Measurements from ENCODE around the gene RERE. TPM values are rescaled to one million over a fixed set of nuclear protein-coding genes. Genes with fewer than 3 reads are reported as not detected.

Gene RERE
- total and polyA plus RNA-seq, 2 donors (not counting 3 experiments of a cell fraction or from before 2014, with no cell fraction given): 14.1 to 113 TPM

DNA sequence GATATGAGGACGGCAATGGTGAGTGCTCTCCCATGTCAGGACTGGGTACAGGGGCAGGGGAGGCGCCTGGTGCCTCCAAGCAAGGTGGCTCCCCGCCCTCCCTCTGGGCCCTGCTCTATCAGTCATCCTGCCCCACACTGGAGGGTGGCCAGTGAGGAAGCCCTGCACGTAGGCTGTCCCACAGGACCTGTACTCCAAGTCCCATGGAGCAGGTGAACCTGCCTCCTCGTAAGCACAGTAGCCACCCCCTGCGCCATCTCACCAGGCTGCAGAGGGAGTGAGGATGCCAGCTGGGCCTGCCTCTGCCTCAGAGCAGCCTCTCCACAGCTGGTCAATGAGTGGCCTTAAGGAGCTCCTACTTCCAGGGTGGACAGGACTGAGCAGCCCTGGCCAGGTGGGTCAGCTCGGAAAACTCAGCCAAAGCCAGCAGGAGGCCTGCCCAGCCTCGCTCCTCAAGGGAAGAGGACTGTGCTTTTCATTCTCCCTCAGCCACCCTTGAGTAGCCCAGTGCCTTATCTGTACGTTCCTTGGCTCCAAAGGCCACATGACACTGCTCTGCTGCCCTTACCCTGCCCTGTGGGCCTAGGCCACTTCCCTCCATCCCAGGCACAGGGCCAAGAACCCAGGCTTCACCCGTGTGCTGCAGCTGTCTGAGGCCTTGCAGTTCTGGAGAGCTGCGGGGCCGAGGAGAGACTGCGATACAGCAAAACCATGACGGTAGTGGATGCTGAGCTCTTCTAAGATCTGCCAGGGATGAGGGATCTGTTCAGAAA, 459.9 kb downstream of the RERE start:
- Histone ChIP-seq H2AFZ (ENCODE audit: low read depth, low read length) (no peak overlapping the region), H3K4me3 (replicated peaks in 1 of 3; ENCODE audit: insufficient read depth in 1 of 3, low read depth in 1 of 3, low read length in 3 of 3) (no peak overlapping the region), H3K9me1 (replicated peaks; ENCODE audit: control insufficient read depth, extremely low read depth, insufficient read depth, low read length) (no peaks in the 10 kb centered on the region), H3K4me1 (ENCODE audit: control insufficient read depth, extremely low read depth, insufficient read depth, low read length) (peaks cover 12% of the 10 kb centered on the region), H3K79me2 (ENCODE audit: control insufficient read depth, insufficient read depth, low read length) (no peaks in the 10 kb centered on the region), H3K4me2 (ENCODE audit: insufficient read depth, low read length) (no peak overlapping the region), H3K27ac (ENCODE audit: insufficient read depth, low read depth, low read length) (no peak overlapping the region), H3K36me3 (ENCODE audit: control insufficient read depth in 2 of 2, extremely low read depth in 1 of 2, insufficient read depth in 2 of 2, low read length in 2 of 2) (peaks cover 9 to 63% of the 10 kb centered on the region in 2 experiments), H4K20me1 (replicated peaks; ENCODE audit: control insufficient read depth, extremely low read depth, insufficient read depth, low read length) (no peaks in the 10 kb centered on the region), H3K9ac (replicated peaks; ENCODE audit: extremely low read depth, insufficient read depth, low read length) (no peak overlapping the region), H3K27me3 (ENCODE audit: control insufficient read depth in 2 of 2, insufficient read depth in 2 of 2, low read length in 2 of 2) (no peaks in the 10 kb centered on the region), H3K9me3 (replicated peaks; ENCODE audit: control insufficient read depth, insufficient read depth, low read length) (no peaks in the 10 kb centered on the region)
- CTCF ChIA-PET: interaction anchor here (0.6 to 1.2 kb wide), 4 partner anchors 11 to 369 kb away, joined by 3 read pairs; no protein-coding TSS in a partner anchor
- intact Hi-C loops (cut with micrococcal nuclease): no loop called here
- no peak for DNase-seq (ENCODE audit: low read depth, low spot score)
- POLR2A ChIA-PET: no interaction called here
- FAIRE-seq: no peak
- TF ChIP-seq MYC (IDR thresholded peaks at IDR 0.05; ENCODE audit: low read depth, low read length): no peak
- TF ChIP-seq FOS (IDR thresholded peaks at IDR 0.05; ENCODE audit: borderline replicate concordance, insufficient read depth, low read length): no peak
- no peak for TF ChIP-seq GATA2 (IDR thresholded peaks at IDR 0.05; ENCODE audit: insufficient read depth, insufficient read length, low read depth, low read length)
- no peak for TF ChIP-seq EZH2 (IDR thresholded peaks at IDR 0.05; ENCODE audit: borderline replicate concordance, low read depth, low read length, severe bottlenecking)
- TF ChIP-seq, protein P1, sequence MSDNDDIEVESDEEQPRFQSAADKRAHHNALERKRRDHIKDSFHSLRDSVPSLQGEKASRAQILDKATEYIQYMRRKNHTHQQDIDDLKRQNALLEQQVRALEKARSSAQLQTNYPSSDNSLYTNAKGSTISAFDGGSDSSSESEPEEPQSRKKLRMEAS (IDR thresholded peaks at IDR 0.05; ENCODE audit: insufficient read depth, insufficient read length): no peak
- TF ChIP-seq JUN (IDR thresholded peaks at IDR 0.05; ENCODE audit: borderline replicate concordance, insufficient read depth, insufficient read length, low read depth): no peak
- TF ChIP-seq, protein P2, sequence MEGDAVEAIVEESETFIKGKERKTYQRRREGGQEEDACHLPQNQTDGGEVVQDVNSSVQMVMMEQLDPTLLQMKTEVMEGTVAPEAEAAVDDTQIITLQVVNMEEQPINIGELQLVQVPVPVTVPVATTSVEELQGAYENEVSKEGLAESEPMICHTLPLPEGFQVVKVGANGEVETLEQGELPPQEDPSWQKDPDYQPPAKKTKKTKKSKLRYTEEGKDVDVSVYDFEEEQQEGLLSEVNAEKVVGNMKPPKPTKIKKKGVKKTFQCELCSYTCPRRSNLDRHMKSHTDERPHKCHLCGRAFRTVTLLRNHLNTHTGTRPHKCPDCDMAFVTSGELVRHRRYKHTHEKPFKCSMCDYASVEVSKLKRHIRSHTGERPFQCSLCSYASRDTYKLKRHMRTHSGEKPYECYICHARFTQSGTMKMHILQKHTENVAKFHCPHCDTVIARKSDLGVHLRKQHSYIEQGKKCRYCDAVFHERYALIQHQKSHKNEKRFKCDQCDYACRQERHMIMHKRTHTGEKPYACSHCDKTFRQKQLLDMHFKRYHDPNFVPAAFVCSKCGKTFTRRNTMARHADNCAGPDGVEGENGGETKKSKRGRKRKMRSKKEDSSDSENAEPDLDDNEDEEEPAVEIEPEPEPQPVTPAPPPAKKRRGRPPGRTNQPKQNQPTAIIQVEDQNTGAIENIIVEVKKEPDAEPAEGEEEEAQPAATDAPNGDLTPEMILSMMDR (IDR thresholded peaks at IDR 0.05; ENCODE audit: extremely low read depth in 1 of 2, insufficient read depth in 1 of 2, low read depth in 1 of 2, low read length in 2 of 2): no peak
- no peak for TF ChIP-seq POLR2AphosphoS5 (IDR thresholded peaks at IDR 0.05; ENCODE audit: insufficient read depth, low read depth, low read length)
- TF ChIP-seq POLR2A (IDR thresholded peaks at IDR 0.05; ENCODE audit: low read depth, low read length): no peak
- BruUV-seq (replicated peaks): no TSS peak
- dilution Hi-C loops (cut with MboI; ENCODE audit: extremely low pct_ligation_motif_present, low sequenced_read_pairs): no loop called here
